Breast epithelium (tissue), 3 donors: Measurements from ENCODE around the gene ZNF438.
"Not testable (repeated sequence)": the region's sequence is repeated elsewhere in the genome, so short reads cannot be mapped to it uniquely, and the experiment has no call there.

Experiments used
- CTCF ChIP-seq, 3 donors: fragments of 450-650 bp; IDR thresholded peaks; one replicate each; pipeline ENCODE4 v1.5.1; 2016 to 2017; ENCODE audit warnings: antibody characterized with exemption in 3 of 3, mild to moderate bottlenecking in 3 of 3, moderate library complexity in 3 of 3
- POLR2A ChIP-seq: fragments of 450-650 bp; IDR thresholded peaks from one replicate; pipeline ENCODE4 v1.6.1; 2016; ENCODE audit warnings: antibody characterized with exemption, mild to moderate bottlenecking, moderate library complexity
- POLR2AphosphoS5 ChIP-seq, 3 donors: sonication (generic); formaldehyde crosslinking; IDR thresholded peaks; one replicate each; pipeline ENCODE4 v1.6.1; 2017; ENCODE audit warnings: antibody characterized with exemption in 3 of 3

GRCh38 chr10:30949218-30949617 lies 82.4 kb downstream of the ZNF438 start:
- not testable (repeated sequence) for TF ChIP-seq POLR2AphosphoS5 (IDR thresholded peaks at IDR 0.05); CTCF (IDR thresholded peaks at IDR 0.05); POLR2A
